ENCODE results near the gene GALNT8. TPM values are rescaled to one million over a fixed set of nuclear protein-coding genes. Genes with fewer than 3 reads are reported as not detected.

The GALNT8 gene
- polyA plus RNA-seq, 3 donors, result 0.04 TPM; not detected in 2

- Histone ChIP-seq H3K9ac (ENCODE audit: insufficient read depth, low read length, poor library complexity, severe bottlenecking) (no peak overlapping the region), H2AFZ (ENCODE audit: insufficient read depth, low read depth, low read length, poor library complexity, severe bottlenecking) (no peak overlapping the region), H3K27me3 (ENCODE audit: control insufficient read depth in 2 of 2, insufficient read depth in 2 of 2, low read length in 2 of 2) (no peaks in the 10 kb centered on the region), H3K4me1 (ENCODE audit: control insufficient read depth in 1 of 2, insufficient read depth in 2 of 2, low read length in 2 of 2) (no peaks in the 10 kb centered on the region), H3K9me3 (replicated peaks in 1 of 2; ENCODE audit: control insufficient read depth in 1 of 2, insufficient read depth in 1 of 2, low read length in 2 of 2) (no peaks in the 10 kb centered on the region), H3K79me2 (ENCODE audit: insufficient read depth, low read length) (no peaks in the 10 kb centered on the region), H3K27ac (ENCODE audit: low read depth in 1 of 2, low read length in 2 of 2) (no peak overlapping the region), H3K4me2 (replicated peaks; ENCODE audit: extremely low read depth, low read length, poor library complexity, severe bottlenecking) (no peak overlapping the region), H3K36me3 (replicated peaks in 1 of 2; ENCODE audit: control insufficient read depth in 1 of 2, insufficient read depth in 2 of 2, low read length in 2 of 2) (no peaks in the 10 kb centered on the region), H4K20me1 (ENCODE audit: insufficient read depth, low read length) (no peaks in the 10 kb centered on the region), H3K4me3 (replicated peaks in 1 of 3; ENCODE audit: low read depth in 2 of 3, low read length in 3 of 3) (no peak overlapping the region)
- no peak overlapping the region for H3K27ac Mint-ChIP-seq
- no peak overlapping the region for H3K4me3 Mint-ChIP-seq
- no peaks in the 10 kb centered on the region for H3K4me1 Mint-ChIP-seq
- peaks cover 0 to 3% (median under 1%) of the 10 kb centered on the region in 7 donors for H3K9me3 Mint-ChIP-seq
- TF ChIP-seq CTCF (IDR thresholded peaks at IDR 0.05), result no peak
- intact Hi-C loops (cut with micrococcal nuclease), result no loop called here
- no peaks in the 10 kb centered on the region for H3K36me3 Mint-ChIP-seq
- no peak for DNase-seq
- no CpG with 5 or more reads among the region's 2 CpGs for WGBS (ENCODE audit: insufficient coverage)
- peaks cover 3 to 10% (median 10%) of the 10 kb centered on the region in 3 donors for H3K27me3 Mint-ChIP-seq (ENCODE audit: low read depth in 3 of 3)
Observed at GRCh38 chr12:4768341-4768740, 48.1 kb downstream of the GALNT8 start.

GRCh38 chr12:4769073-4769472 is 48.9 kb downstream of the GALNT8 start:
- Mint-ChIP-seq H3K4me1 (no peaks in the 10 kb centered on the region), H3K36me3 (no peaks in the 10 kb centered on the region), H3K4me3 (no peak overlapping the region), H3K27ac (no peak overlapping the region), H3K27me3 (ENCODE audit: low read depth in 3 of 3) (peaks cover 0 to 7% (median 6%) of the 10 kb centered on the region in 3 donors), H3K9me3 (no peaks in the 10 kb centered on the region)
- no peak for DNase-seq
- Histone ChIP-seq H2AFZ (ENCODE audit: insufficient read depth, low read depth, low read length, poor library complexity, severe bottlenecking) (no peak overlapping the region), H3K9me3 (replicated peaks in 1 of 2; ENCODE audit: control insufficient read depth in 1 of 2, insufficient read depth in 1 of 2, low read length in 2 of 2) (no peaks in the 10 kb centered on the region), H3K4me2 (replicated peaks; ENCODE audit: extremely low read depth, low read length, poor library complexity, severe bottlenecking) (no peak overlapping the region), H3K79me2 (ENCODE audit: insufficient read depth, low read length) (no peaks in the 10 kb centered on the region), H4K20me1 (ENCODE audit: insufficient read depth, low read length) (no peaks in the 10 kb centered on the region), H3K27ac (ENCODE audit: low read depth in 1 of 2, low read length in 2 of 2) (no peak overlapping the region), H3K27me3 (ENCODE audit: control insufficient read depth in 2 of 2, insufficient read depth in 2 of 2, low read length in 2 of 2) (no peaks in the 10 kb centered on the region), H3K36me3 (replicated peaks in 1 of 2; ENCODE audit: control insufficient read depth in 1 of 2, insufficient read depth in 2 of 2, low read length in 2 of 2) (no peaks in the 10 kb centered on the region), H3K4me1 (ENCODE audit: control insufficient read depth in 1 of 2, insufficient read depth in 2 of 2, low read length in 2 of 2) (no peaks in the 10 kb centered on the region), H3K4me3 (replicated peaks in 1 of 3; ENCODE audit: low read depth in 2 of 3, low read length in 3 of 3) (no peak overlapping the region), H3K9ac (ENCODE audit: insufficient read depth, low read length, poor library complexity, severe bottlenecking) (no peak overlapping the region)
- intact Hi-C loops (cut with micrococcal nuclease), result no loop called here
- WGBS (ENCODE audit: insufficient coverage), result 100% methylated on average over 2 of the region's 5 CpGs
- TF ChIP-seq CTCF (IDR thresholded peaks at IDR 0.05), result no peak
